GM12872 (cell line): ENCODE data around the gene NFYA.

ENCODE experiments used
- TF ChIP-seq, protein P1 (sequence below): IDR thresholded peaks from 3 replicates; pipeline ENCODE4 v1.5.1; 2011; ENCODE audit warnings: low read depth, mild to moderate bottlenecking, low read length, moderate library complexity; ENCODE audit not compliant: insufficient read depth

Gene NFYA

DNA sequence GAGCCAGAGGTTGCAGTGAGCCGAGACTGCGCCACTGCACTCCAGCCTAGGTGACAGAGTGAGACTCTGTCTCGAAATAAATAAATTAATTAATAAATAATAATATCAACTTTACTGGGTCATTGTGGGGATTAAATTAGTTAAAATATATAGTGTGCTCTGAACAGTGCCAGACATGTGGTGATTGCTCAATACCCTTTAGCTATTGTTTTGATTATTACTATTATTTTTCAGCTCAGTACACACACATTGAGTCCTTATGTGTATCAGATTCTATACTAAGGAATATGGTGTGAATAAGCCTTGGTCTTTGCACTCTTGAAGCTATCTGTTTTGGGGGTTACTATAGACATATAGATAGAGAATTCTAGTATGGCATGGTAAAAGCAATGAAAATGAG is 52.5 kb downstream of the NFYA start:
- TF ChIP-seq, protein P1, sequence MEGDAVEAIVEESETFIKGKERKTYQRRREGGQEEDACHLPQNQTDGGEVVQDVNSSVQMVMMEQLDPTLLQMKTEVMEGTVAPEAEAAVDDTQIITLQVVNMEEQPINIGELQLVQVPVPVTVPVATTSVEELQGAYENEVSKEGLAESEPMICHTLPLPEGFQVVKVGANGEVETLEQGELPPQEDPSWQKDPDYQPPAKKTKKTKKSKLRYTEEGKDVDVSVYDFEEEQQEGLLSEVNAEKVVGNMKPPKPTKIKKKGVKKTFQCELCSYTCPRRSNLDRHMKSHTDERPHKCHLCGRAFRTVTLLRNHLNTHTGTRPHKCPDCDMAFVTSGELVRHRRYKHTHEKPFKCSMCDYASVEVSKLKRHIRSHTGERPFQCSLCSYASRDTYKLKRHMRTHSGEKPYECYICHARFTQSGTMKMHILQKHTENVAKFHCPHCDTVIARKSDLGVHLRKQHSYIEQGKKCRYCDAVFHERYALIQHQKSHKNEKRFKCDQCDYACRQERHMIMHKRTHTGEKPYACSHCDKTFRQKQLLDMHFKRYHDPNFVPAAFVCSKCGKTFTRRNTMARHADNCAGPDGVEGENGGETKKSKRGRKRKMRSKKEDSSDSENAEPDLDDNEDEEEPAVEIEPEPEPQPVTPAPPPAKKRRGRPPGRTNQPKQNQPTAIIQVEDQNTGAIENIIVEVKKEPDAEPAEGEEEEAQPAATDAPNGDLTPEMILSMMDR = no peak

DNA sequence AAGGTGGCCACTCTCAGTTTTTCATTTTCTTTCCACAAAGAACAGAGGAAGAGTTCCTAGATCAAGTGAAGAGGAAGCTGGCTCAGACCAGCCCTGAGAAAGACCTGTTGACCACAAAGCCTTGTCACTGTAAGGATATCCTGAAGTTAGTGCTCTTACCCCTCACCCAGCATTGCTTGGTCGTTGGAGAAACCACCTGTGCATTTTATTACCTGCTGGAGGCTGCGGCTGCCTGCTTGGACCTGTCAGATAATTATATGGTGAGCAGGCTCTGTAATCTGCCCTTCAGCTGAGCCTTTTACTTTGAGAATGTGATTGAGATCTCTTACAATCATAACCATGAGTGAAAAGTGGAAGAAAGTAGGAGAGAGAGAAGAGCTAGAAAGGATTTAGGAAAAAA is 59.5 kb downstream of the NFYA start:
- TF ChIP-seq, protein P1 = no peak

DNA sequence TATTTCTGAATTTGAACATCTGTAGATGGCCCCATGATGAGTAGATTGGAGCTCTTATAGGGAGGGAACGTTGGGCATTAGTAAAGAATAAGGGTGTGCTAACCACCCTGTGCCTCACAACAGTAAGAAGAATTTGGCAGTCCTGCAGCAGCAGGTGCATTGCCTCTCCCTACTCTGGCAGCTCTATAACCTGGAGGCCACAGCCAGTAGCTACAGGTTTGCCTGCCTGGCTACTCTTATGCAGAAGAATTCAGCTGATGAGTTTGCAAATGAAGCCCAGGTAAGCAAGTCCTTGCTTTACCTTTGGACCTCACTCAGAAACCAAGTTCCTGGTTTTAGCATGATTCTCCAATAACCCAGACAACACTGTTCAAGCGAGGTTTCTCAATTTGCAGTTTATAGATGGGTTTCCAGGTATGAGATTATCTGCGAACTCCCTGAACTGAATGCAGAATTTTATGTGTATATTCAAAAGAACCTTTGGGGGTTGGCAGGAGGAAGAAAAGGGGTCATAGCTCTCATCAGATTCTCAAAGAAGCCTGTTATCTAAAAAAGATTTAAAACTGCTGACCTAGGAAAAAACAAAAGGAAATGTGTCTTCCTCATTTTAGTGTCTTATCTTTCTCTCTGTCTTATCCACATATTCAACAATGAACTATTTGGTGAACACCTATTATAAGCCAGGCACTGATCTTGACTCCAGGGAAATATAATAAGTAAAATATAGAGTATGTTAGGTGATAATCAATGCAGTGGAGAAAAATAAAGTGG is 62.5 kb downstream of the NFYA start:
- TF ChIP-seq, protein P1 = no peak

DNA sequence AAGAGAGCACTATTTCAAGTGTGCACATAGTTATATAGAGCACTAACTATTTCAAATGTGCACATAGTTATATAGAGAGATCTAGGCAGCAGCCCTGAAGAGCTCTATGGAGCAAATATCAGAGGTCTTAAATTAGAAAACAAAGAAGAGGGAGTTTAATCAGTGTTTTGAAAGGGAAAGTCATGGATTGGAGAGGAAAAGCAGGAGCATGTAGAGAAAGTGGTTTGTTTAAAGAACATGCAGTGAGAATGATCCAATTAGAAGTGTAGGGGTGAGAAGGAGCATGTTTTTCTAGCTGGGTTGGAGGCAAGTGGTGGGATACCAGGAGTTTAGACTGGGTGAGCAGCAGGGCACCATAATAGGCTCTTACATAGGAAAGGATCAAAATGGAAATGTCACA is 64.1 kb downstream of the NFYA start:
- TF ChIP-seq, protein P1 = no peak

DNA sequence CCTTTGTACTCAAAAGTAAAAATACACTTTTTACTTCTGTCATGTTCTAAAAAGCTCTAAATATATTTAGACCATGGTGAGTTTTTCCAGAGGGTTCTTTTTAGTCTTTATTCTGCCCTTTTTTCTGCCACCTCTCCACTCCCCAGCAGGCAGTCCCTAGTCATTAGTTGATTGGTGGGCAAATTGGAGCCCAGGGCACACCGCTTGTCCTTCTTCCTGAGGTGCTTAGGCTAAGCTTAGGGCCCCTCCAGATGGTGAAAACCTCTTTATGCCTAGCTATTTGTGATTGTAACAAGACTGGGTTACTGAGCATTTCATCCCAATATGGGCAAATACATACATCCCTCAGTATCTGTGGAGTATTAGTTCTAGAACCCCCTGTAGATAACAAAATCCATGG is 75.1 kb downstream of the NFYA start:
- TF ChIP-seq, protein P1 = no peak
